B cell (primary cell): ENCODE measurements around the gene NHLRC1. TPM values are rescaled to one million over a fixed set of nuclear protein-coding genes. Genes with fewer than 3 reads are reported as not detected.

Experiments used
- ATAC-seq: fragments of 200-7000 bp; cut with Tn5 transposase; one replicate; pipeline ENCODE4 v1.10.0; 2021; ENCODE audit warnings: low read depth, mild to moderate bottlenecking, moderate number of reproducible peaks, moderate library complexity
- CTCF ChIA-PET: fragments of 350-600 bp; sonication (Branson Sonifier 250); formaldehyde crosslinking; loops from one replicate; lab custom pipeline; 2021; ENCODE audit warnings: antibody characterized with exemption, inconsistent platforms; lab: Charles Lee
- POLR2A ChIA-PET: fragments of 350-600 bp; sonication (Branson Sonifier 250); formaldehyde crosslinking; loops from one replicate; lab custom pipeline; 2021; ENCODE audit warnings: antibody characterized with exemption; lab: Charles Lee
- DNase-seq: peaks from one replicate; pipeline ENCODE4 v3.0.0; 2013
- H2AFZ ChIP-seq: 2 replicates; pipeline ENCODE4 v1.6.1; 2012; ENCODE audit warnings: mild to moderate bottlenecking, low read depth, low read length; ENCODE audit not compliant: insufficient read depth, poor library complexity, severe bottlenecking
- H3K27ac ChIP-seq, 2 donors: 1 replicate in 1 of 2; 2 replicates in 1 of 2; pipeline ENCODE4 v1.5.1; 2012 to 2013; ENCODE audit warnings: low read length in 2 of 2, mild to moderate bottlenecking in 2 of 2, moderate library complexity in 1 of 2
- H3K27me3 ChIP-seq, 4 experiments: fragments of 200-600 bp in 1 of 4; sonication (generic) in 1 of 4; replicated peaks in 1 of 4; 1 replicate in 2 of 4; 2 replicates in 2 of 4; pipeline versions ENCODE4 v1.6.1 to v1.7.0; 2013 to 2016; ENCODE audit warnings: low read length in 3 of 4, mild to moderate bottlenecking in 2 of 4, mixed read lengths in 1 of 4, moderate library complexity in 1 of 4; ENCODE audit not compliant: insufficient read depth in 4 of 4, control insufficient read depth in 3 of 4; ENCODE audit errors: control extremely low read depth in 1 of 4
- H3K36me3 ChIP-seq, 2 experiments: replicated peaks in 1 of 2; 1 replicate in 1 of 2; 2 replicates in 1 of 2; pipeline versions ENCODE4 v1.6.1 to v1.7.1; 2013; ENCODE audit warnings: low read length in 1 of 2; ENCODE audit not compliant: insufficient read depth in 2 of 2, control insufficient read depth in 1 of 2; ENCODE audit errors: control extremely low read depth in 1 of 2, extremely low read depth in 1 of 2
- H3K4me1 ChIP-seq, 2 donors: fragments of 200-600 bp in 1 of 2; sonication (generic) in 1 of 2; 1 replicate in 1 of 2; 2 replicates in 1 of 2; pipeline versions ENCODE4 v1.5.1 to v1.6.1; 2013 to 2017; ENCODE audit warnings: low read length in 2 of 2; ENCODE audit not compliant: control insufficient read depth in 2 of 2, insufficient read depth in 2 of 2
- H3K4me2 ChIP-seq: replicated peaks from 2 replicates; pipeline ENCODE3; 2012; ENCODE audit warnings: mild to moderate bottlenecking, low read depth, low read length; ENCODE audit not compliant: poor library complexity, severe bottlenecking
- H3K4me3 ChIP-seq, 5 experiments: fragments of 200-600 bp in 1 of 5; sonication (generic) in 1 of 5; 1 replicate in 3 of 5; 2 replicates in 2 of 5; pipeline versions ENCODE4 v1.5.1 to v1.7.0; 2011 to 2016; ENCODE audit warnings: low read length in 4 of 5, mild to moderate bottlenecking in 4 of 5, low read depth in 2 of 5, control low read depth in 1 of 5, moderate library complexity in 1 of 5; ENCODE audit not compliant: insufficient read depth in 1 of 5; ENCODE audit errors: control extremely low read depth in 1 of 5, extremely low read depth in 1 of 5
- H3K79me2 ChIP-seq: fragments of 200-600 bp; sonication (generic); one replicate; pipeline ENCODE4 v1.6.0; 2016; ENCODE audit warnings: low read length; ENCODE audit not compliant: control insufficient read depth, insufficient read depth
- H3K9ac ChIP-seq: fragments of 200-600 bp; sonication (generic); 2 replicates; pipeline ENCODE4 v1.6.1; 2017; ENCODE audit warnings: mild to moderate bottlenecking, low read length, moderate library complexity
- H3K9me3 ChIP-seq, 3 donors: one replicate each; pipeline versions ENCODE4 v1.6.1 to v1.7.1; 2013; ENCODE audit warnings: low read length in 2 of 3; ENCODE audit not compliant: control insufficient read depth in 2 of 3, insufficient read depth in 1 of 3; ENCODE audit errors: control extremely low read depth in 1 of 3
- H4K20me1 ChIP-seq: 2 replicates; pipeline ENCODE4 v1.6.0; 2012; ENCODE audit warnings: mild to moderate bottlenecking, low read length; ENCODE audit not compliant: insufficient read depth, control insufficient read depth, poor library complexity, severe bottlenecking
- H3K27ac Mint-ChIP-seq: one replicate; pipeline ENCODE4 v1.8.0; 2021; ENCODE audit warnings: mixed read lengths
- H3K27me3 Mint-ChIP-seq: one replicate; pipeline ENCODE4 v1.8.0; 2021; ENCODE audit warnings: mixed read lengths
- H3K4me1 Mint-ChIP-seq: one replicate; pipeline ENCODE4 v1.8.0; 2021; ENCODE audit warnings: mixed read lengths
- H3K4me3 Mint-ChIP-seq: one replicate; pipeline ENCODE4 v1.8.0; 2021; ENCODE audit warnings: mixed read lengths
- H3K9me3 Mint-ChIP-seq: one replicate; pipeline ENCODE4 v1.8.0; 2022; ENCODE audit warnings: mixed read lengths; ENCODE audit not compliant: insufficient read depth
- EZH2 ChIP-seq: IDR thresholded peaks from 2 replicates; pipeline ENCODE4 v1.6.1; 2012; ENCODE audit warnings: borderline replicate concordance, low read depth, mild to moderate bottlenecking, moderate library complexity, low read length; ENCODE audit not compliant: insufficient read depth, poor library complexity, severe bottlenecking
- WGBS: methylation state at CpG from one replicate; pipeline ENCODE4 v1.1.5; 2013; ENCODE audit warnings: missing lambda C conversion rate; ENCODE audit not compliant: insufficient coverage; 5-methylcytosine and 5-hydroxymethylcytosine counted together
- intact Hi-C: fragments of 100-400 bp; cut with micrococcal nuclease; formaldehyde crosslinking; loops from one replicate; pipeline ENCODE4 v1.10.0; 2022
- polyA plus RNA-seq: library from polyadenylated mRNA; depleted of rRNA; stranded (reverse); fragments of >200 nt; gene quantifications from 2 replicates; pipeline ENCODE4 v1.2.3, GENCODE V29; 2012
- total RNA-seq, 2 donors: library from RNA; stranded (reverse); fragments of 120-200 nt in 1 of 2; gene quantifications; 1 replicate in 1 of 2; 2 replicates in 1 of 2; pipeline versions ENCODE4 v1.2.3 to v1.2.4, GENCODE V29; 2013 to 2022
- TF ChIP-seq, protein P1 (sequence below): fragments of 200-600 bp; IDR thresholded peaks from one replicate; pipeline ENCODE4 v1.8.0; 2022; ENCODE audit warnings: antibody characterized with exemption, mild to moderate bottlenecking

The NHLRC1 gene
- total and polyA plus RNA-seq, 2 donors (not counting 1 experiment from before 2014, with no cell fraction given) = 0.31 to 1.0 TPM

DNA sequence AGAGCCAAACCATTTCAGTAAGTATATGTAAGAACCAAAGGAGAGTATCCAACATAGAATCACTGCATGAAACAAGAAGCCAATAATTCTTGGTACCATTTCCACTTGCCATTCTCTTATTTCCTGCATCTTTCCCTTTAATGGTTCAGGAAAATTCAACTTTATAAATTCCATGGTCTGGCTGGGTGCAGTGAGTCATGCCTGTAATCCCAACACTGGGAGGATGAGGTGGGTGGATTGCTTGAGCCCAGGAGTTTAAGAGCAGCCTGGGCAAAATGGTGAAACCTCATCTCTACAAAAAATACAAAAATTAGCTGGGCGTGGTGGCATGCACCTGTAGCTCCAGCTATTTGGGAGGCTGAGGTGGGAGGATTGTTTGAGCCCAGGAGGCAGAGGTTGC, 21.2 kb downstream of the NHLRC1 start:
- no peak for ATAC-seq
- peaks cover 31% of the 10 kb centered on the region for H3K27me3 Mint-ChIP-seq

DNA sequence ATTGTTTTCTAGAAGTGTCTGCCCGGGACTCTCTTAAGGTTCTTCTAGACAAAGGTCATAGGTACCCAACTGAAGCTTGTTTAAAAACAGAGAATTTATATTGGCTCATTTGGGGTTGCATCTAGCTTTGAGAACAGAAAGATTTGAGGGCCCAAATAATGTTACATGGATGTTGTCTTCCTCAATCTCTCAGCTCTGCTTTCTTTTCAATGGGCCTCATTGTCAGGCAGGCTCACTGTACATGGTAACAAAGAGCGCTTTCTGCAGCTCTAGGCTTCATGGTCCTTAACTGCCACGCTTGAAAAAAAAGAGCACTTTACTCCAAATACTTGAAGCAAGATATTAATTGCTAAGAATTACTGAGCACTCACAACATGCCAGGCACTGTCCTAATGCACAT, 22.2 kb downstream of the NHLRC1 start:
- H3K36me3 ChIP-seq = no peaks in the 10 kb centered on the region
- no peak overlapping the region for H3K4me3 ChIP-seq
- Mint-ChIP-seq H3K27ac (no peak overlapping the region), H3K9me3 (no peaks in the 10 kb centered on the region), H3K4me3 (no peak overlapping the region), H3K4me1 (no peaks in the 10 kb centered on the region), H3K27me3 (peaks cover 27% of the 10 kb centered on the region)
- no peaks in the 10 kb centered on the region for H3K9me3 ChIP-seq
- ATAC-seq = no peak
- H3K4me2 ChIP-seq = no peak overlapping the region
- WGBS = 100% methylated on average over 3 of the region's 3 CpGs
- intact Hi-C loops = no loop called here
- no peak overlapping the region for H2AFZ ChIP-seq
- DNase-seq = no peak
- H3K27ac ChIP-seq = no peak overlapping the region
- H3K79me2 ChIP-seq = no peaks in the 10 kb centered on the region
- no peaks in the 10 kb centered on the region for H3K27me3 ChIP-seq
- H4K20me1 ChIP-seq = no peaks in the 10 kb centered on the region
- TF ChIP-seq EZH2 = no peak
- TF ChIP-seq, protein P1, sequence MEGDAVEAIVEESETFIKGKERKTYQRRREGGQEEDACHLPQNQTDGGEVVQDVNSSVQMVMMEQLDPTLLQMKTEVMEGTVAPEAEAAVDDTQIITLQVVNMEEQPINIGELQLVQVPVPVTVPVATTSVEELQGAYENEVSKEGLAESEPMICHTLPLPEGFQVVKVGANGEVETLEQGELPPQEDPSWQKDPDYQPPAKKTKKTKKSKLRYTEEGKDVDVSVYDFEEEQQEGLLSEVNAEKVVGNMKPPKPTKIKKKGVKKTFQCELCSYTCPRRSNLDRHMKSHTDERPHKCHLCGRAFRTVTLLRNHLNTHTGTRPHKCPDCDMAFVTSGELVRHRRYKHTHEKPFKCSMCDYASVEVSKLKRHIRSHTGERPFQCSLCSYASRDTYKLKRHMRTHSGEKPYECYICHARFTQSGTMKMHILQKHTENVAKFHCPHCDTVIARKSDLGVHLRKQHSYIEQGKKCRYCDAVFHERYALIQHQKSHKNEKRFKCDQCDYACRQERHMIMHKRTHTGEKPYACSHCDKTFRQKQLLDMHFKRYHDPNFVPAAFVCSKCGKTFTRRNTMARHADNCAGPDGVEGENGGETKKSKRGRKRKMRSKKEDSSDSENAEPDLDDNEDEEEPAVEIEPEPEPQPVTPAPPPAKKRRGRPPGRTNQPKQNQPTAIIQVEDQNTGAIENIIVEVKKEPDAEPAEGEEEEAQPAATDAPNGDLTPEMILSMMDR = no peak
- POLR2A ChIA-PET = no interaction called here
- CTCF ChIA-PET = interaction anchor here (0.6 kb wide), 1 partner anchor 11 kb away, joined by 7 read pairs; no protein-coding TSS in a partner anchor
- no peaks in the 10 kb centered on the region for H3K4me1 ChIP-seq
- no peak overlapping the region for H3K9ac ChIP-seq

More for the DNA sequence above, 21.2 kb downstream of the NHLRC1 start:
- H3K36me3 ChIP-seq = no peaks in the 10 kb centered on the region
- H3K9me3 ChIP-seq = peaks cover 0 to 1% (median 0%) of the 10 kb centered on the region in 3 donors
- H4K20me1 ChIP-seq = no peaks in the 10 kb centered on the region
- no peaks in the 10 kb centered on the region for H3K27me3 ChIP-seq
- no peak overlapping the region for H3K9ac ChIP-seq
- intact Hi-C loops = no loop called here
- TF ChIP-seq, protein P1 = no peak
- TF ChIP-seq EZH2 = no peak
- no peak overlapping the region for H3K4me3 ChIP-seq
- DNase-seq = no peak
- H2AFZ ChIP-seq = no peak overlapping the region
- ChIA-PET POLR2A (no interaction called here), CTCF (interaction anchor here (0.6 kb wide), 1 partner anchor 22 kb away, joined by 5 read pairs; no protein-coding TSS in a partner anchor)
- H3K27ac ChIP-seq = no peak overlapping the region
- peaks cover 4% of the 10 kb centered on the region for H3K9me3 Mint-ChIP-seq
- H3K4me1 ChIP-seq = no peaks in the 10 kb centered on the region
- no peak overlapping the region for H3K4me3 Mint-ChIP-seq
- no peaks in the 10 kb centered on the region for H3K79me2 ChIP-seq
- no peak overlapping the region for H3K4me2 ChIP-seq
- no peak overlapping the region for H3K27ac Mint-ChIP-seq
- no CpG with 5 or more reads among the region's 1 CpG for WGBS
- H3K4me1 Mint-ChIP-seq = no peaks in the 10 kb centered on the region
